GM21423 (cell line): ENCODE measurements around the gene EFHB.
"Not testable (repeated sequence)": the region's sequence is repeated elsewhere in the genome, so short reads cannot be mapped to it uniquely, and the experiment has no call there.

ENCODE experiments used
- ATAC-seq: cut with Tn5 transposase; IDR thresholded peaks from one replicate; pipeline ENCODE4 v1.9.1; 2021; ENCODE audit warnings: mild to moderate bottlenecking, moderate library complexity; ENCODE audit not compliant: unreplicated experiment

EFHB gene

DNA sequence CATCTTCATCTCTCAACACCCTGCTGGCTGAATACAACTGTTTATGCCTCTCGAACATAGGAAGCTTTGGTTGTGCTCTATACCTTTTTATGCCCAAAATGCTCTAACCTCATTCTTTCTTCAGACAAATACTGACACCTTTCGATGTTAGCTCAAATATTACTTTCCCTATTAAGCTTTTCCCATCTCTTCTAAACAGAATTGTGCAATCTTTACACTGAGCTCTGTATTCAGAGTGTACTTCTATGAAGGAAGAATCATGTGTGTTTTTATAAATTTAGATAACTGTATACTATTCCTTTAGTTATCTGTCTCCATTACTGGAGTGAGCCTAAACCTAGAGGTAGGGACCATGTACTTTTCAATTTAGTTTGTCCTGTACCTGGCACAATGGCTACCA, 1.6 kb downstream of the EFHB start:
- ATAC-seq, result no peak

DNA sequence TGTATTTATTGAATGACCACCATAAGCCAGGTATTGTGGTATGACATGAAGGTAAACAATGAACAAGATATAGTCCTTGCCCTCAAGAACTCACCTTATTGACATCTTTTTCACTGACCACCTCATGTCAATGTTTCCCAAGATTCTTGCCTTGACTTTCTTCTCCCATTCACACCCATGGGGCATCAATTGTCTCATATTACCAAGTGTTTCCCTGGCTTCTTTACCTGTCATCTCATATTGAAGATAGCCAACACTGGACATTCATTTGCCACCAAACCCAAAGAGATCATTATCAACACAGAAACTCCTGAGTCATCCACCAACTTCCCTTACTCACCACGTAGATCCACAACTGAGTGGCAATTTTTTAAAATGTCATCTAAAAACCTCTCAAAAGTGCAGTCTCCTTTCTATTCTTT, 2.2 kb downstream of the EFHB start:
- ATAC-seq, result peak; percentile 46

DNA sequence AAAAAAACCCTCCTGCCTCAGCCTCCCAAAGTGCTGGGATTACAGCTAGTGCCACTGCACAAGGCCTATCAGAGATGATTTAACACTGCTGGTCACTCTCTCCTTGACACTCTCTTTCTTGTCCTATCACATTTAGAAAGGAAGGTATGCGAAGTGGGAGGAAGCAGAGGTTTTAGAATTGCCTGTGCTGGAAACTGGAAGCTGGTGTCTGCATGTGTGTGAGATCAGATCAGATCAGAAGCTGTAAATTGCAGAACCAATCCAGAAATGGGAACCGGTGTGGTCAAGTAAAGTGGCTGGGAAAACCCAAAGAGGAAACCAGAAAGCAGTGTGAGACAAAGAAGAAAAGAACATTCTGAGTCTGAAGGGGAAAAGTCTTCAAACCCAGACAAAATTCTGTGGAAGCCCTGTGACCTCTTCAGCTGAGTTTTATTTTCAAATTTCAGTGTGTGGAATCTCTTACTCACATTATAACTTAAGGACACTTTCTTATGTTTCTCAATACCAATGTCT, 2.8 kb downstream of the EFHB start:
- peak; percentile 85 for ATAC-seq

DNA sequence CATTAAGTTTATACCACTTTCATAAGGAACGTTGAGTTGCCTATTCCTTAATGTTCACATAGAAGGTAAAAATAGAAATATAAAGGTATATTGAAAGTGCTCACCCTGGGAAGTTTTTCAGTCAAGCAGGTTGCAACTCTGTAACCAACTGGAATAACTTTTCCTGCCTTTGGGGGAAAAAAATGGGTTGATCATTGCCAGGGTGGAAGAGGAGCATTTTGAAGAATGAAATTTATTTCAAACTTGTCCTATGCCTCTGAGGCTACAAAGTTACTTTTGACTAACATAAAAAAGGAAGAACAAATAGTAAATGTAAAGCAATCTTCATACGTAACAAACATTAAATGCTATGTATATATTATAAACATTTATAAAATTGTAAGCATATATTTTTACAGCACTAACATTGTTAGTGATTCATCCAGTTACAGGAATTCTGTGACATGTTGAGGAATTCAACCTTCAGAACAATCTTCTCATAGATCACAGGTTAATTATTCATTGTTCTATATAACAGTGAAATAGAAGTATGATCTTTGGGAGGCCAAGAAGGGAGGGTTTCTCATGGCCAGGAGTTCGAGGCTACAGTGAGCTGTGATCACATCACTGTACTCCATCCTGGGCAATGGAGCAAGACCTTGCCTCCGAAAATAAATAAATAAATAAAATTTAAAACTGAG, 13.5 kb downstream of the EFHB start:
- no peak for ATAC-seq

DNA sequence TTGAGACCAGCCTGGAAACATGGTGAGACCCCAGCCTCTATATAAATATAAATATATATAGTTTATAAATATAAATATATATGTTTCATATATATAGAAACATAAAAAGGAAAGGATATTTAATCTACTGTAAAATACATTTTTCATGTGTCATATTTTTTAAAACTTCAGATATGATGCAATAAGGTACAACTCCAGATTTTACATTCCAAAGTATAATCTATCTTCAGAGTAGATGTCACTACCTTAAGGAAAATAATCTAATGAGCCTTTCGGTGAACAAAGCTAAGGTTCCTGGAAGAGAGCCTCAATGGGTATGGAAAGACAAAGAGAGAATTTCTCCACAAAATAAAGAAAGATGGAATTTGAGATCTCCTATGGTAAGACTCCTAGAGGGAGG, 16.9 kb downstream of the EFHB start:
- no peak for ATAC-seq

DNA sequence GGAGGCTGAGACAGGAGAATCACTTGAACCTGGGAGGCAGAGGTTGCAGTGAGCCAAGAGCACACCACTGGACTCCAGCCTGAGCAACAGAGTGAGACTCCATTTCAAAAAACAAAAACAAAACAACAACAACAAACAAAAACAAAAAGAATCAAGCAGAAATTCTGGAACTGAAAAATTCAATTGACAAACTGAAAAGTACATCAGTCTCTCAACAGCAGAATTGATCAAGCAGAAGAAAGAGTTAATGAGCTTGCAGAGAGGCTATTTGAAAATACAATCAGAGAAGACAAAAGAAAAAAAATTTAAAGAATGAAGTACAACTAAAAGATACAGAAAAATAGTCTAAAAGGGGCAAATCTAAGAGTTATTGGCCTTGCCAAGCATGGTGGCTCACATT, 22.6 kb downstream of the EFHB start:
- ATAC-seq, result no peak

DNA sequence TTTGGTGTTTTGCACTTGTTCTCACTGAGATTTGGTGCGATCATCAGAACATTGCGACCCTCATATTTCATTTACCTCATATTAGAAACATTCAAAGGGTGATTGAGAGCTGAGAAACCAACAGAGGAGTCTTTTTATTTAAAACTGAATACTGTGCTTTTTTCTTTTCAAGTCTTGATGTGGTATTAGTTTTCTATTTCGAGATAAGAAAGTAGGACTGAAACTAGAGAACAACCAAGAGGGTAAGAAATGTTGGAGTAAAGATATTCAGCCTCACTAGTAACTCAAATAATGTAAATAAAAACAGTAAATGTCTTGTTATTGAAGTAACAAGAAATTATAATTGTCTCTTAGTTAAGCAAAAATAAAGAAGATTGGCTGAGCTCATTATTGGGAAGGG, 26.5 kb downstream of the EFHB start:
- ATAC-seq, result no peak

DNA sequence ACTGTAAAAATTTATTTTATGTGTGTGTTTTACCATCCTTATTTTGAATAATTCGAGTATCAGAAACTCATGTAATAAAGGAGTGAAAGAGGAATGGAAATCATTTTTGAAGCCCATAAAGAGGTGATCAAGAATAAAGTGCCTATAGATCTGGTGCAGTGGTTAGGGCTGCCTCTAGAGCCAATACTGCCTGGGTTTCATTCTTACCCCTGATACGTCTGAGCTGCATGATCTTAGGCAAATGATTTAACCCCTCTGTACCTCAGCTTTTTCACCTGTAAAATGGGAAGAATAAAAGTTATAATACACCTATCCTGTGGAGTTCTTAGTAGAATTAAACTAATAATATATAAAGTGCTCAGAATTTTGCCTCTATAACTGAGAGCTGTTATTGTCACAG, 30.4 kb downstream of the EFHB start:
- ATAC-seq, result no peak

DNA sequence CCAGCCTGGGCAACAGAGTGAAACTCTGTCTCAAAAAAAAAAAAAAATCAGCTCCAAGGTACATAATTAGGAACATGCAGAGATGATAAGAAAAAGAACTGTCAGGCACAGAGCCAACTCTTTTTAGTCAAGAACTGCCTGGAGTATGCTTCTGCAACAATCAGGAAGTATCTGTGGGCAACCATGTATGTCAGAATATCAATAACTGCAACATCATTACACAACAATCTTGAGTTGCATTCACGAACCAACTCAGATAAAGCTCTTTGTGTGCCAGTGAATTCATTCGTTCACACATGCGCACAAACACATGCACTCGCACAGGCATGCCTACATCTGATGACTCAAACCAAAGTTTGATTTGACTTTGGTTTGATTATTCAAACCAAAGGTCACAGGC, 32.1 kb downstream of the EFHB start:
- no peak for ATAC-seq

DNA sequence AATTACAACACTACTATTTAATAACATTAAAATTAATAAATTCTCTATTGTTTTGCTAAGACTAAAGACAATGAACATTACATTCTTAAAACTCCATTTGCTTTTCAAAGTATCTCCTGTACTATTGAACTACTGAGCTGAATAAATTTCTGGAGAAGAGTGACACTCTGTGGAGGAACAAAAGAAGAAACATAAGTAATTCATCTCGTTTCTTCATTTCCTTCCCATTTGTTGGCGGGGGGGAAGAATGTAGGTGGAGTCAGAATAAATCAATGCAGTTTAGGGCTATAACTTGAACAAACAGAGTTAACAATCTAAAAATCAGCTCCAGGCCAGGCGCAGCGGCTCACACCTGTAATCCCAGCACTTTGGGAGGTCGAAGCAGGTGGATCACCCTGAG, 32.7 kb downstream of the EFHB start:
- no peak for ATAC-seq

DNA sequence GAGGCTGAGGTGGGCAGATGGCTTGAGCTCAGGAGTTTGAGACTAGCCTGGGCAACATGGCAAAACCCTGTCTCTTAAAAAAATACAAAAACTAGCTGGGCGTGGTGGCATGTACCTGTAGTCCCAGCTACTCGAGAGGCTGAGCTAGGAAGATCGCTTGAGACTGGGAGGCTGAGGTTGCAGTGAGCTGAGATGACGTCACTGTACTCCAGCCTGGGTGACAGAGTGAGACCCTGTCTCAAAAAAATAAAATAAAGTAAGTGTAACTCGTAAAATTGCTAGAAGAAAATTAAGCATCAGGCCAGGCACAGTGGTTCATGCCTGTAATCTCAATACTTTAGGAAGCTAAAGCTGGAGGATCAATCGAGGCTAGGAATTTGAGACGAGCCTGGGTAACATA, 34.2 kb downstream of the EFHB start:
- ATAC-seq, result not testable (repeated sequence)

DNA sequence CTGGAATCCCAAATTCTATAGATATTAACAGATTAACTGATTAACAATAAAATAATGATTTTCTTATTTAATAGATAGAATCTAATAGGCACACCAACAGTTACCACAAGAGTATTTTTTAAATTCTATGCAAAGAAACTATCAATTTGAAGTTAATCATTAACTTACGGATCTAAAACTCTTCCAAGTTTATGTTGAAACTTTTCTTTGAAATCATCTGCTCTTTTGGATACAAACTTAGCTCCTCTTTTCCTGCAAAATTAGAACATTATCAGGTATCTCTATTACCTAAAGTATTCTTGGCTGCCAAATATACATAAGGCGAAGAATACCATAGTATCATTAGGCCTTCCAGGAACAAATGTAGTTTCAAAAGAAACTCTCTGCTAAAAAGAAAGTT, 34.8 kb downstream of the EFHB start:
- no peak for ATAC-seq

DNA sequence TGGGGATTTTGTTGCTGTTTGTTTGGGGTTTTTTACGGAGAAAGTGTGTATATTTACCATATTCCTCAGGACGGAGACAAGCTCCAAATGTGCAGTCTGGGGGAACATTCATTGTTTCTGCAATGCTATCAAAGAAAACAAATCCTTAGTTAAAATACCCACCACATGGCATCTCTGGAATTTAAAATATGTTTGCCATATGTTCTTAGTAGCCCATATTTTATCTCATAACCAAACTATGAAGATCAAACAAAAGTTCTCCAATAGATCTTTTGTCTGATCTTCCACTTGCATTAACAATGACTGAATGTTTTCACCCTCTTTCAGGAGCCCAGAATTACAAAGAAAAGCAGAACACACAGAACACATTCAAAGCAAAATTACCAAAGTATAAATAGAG, 35.3 kb downstream of the EFHB start:
- ATAC-seq, result no peak

DNA sequence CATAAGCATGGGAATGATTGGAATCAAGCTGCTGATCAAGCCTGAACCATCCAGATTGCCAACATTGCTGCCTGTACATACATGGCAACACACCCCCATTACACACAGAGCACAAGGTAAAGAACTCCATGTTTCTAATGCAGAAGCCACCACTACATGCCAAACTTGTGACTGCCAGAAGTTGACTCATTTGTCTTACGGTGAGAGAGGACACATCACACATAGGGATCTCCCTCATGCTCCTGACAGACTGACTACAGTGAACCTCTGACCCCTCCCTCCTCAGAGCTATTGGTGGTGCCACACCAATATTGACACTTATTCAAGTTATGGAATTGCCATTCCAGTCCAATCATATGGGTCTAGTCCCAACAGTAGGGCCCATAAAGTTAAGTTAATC, 42.3 kb downstream of the EFHB start:
- no peak for ATAC-seq

DNA sequence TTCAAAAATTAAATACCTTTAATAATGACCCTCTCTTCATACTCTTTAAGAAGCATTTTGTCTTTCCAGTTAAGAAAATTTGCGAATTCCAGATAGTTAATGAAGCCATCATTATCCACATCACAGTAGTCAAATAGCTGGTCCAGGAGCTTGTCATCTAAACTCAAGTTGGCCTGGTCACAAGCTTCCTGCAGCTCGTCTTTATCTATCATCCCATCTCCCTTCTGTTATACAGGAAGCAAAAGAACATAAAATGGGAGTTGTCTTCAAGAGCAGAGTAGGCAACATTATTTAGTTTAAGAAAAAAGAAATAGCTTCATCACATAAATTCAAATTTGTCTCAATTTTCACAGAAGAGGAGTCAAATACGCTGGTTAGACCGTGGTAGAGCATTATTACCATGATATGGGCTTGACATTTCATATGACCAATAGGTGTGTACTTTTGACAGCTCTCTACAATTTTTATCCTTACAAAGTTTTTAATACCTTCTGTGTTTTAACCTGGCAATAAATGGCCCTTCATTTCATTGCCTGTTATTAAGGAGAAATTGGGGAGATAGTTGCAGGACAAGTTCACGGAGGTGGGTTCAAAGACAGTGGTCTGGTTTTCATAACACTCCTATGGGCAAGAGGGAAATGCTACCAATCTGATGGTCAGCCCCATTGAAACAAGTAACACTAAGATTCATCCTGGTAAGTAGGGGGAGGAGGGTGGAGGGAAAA, 45.4 kb downstream of the EFHB start:
- no peak for ATAC-seq

DNA sequence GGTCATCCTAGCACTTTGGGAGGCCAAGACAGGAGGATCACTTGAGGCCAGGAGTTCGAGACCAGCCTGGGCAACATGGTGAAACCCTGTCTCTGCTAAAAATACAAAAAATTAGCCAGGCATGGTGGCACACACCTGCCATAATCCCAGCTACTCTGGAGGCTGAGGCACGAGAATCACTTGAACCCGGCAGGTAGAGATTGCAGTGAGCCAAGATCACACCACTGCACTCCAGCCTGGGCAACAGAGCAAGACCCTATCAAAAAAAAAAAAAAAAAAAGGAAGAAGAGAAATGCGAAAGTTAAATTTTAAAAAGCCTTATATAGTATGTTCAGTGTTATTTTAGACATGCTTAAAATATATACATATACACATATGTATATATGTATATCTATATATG, 46.9 kb downstream of the EFHB start:
- not testable (repeated sequence) for ATAC-seq

DNA sequence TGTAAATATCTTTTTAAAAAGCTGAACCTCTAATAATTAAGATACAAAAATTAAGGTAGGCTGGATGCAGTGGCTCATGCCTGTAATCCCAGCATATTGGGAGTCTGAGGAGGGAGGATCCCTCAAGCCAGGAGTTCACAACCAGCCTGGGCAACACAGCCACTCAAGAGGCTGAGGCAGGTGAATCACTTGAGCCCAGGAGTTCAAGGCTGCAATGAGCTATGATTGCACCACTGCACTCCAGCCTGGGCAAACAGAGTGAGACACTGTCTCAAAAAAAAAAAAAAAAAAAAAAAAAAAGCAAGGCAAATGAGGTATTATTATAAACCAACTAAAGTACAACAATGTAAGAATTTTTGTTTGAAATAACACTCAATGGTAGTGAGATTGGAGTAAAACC, 47.6 kb downstream of the EFHB start:
- ATAC-seq, result no peak

DNA sequence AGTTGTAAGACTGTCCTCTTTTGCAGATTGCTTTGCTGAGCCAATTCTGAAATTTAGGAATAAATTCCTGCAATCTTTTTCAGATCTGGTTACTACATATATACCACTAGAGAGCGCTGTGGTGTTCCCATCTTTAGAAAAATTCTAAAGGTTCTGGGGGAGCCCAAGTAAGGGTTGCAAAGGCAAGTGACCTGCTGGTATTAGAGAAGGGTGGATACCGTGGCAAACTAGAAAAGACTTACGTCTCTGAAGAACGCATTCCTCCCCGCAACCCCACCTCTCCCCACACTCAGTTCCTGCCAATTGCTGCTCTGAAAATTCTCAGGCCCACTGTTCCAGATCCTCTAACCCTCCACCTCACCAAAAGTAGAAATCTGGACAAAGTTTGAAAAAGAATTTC, 48.5 kb downstream of the EFHB start:
- ATAC-seq, result no peak

DNA sequence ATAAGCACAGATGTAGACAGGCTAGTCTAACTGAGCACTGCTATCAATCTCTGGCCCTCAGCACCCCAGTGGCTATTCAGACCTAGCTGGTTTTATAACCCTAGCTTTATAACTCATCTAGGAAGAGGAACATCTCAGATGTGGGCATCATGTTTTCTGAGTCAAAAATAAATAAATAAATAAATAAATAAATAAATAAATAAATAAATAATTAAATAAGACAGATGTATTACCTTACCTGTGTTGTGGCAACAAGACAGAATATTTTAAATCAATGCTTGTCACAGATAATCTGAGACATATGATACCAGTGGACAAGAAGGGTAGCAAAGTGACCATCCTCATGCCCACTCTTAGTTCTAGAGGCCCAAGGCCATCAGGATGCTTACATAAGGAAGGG, 52.2 kb downstream of the EFHB start:
- ATAC-seq, result no peak

DNA sequence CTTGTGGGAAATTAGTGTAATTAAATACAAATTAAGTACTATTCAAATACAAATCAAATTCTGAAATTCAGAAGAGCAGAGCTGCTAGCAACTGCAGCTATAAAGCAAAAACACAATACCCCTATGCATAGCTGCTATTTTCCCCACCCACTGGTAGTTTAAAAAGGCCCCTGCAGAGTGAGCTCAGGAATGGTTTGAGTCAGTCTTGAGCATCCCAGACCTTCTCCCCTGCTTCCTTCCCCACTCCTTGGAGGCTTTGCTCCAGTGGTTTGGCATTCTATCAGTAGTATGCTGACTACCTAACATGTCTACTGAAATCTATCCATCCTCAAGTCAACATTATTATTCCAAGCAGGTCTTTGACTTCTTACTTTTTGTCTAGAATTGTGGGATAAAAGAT, 53.0 kb downstream of the EFHB start:
- no peak for ATAC-seq

DNA sequence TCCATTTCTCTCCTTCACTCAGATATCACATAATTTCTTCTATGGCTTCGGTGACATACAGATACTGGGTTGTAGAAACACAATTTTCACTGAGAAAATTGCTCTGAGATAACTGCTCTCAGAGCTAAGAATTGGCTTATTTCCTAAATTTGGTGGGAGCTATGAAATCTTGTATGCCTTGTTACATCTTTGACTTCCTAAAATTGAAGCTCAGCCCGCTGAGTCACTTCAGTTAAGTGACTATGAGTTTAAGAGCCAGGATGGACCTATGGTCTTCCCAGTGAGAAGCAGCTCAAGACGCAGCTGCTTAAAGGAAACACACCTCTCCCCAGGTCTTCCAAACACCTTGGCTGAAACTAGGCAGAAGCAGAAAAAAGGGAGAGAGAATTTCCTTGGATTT, 56.4 kb downstream of the EFHB start:
- no peak for ATAC-seq

DNA sequence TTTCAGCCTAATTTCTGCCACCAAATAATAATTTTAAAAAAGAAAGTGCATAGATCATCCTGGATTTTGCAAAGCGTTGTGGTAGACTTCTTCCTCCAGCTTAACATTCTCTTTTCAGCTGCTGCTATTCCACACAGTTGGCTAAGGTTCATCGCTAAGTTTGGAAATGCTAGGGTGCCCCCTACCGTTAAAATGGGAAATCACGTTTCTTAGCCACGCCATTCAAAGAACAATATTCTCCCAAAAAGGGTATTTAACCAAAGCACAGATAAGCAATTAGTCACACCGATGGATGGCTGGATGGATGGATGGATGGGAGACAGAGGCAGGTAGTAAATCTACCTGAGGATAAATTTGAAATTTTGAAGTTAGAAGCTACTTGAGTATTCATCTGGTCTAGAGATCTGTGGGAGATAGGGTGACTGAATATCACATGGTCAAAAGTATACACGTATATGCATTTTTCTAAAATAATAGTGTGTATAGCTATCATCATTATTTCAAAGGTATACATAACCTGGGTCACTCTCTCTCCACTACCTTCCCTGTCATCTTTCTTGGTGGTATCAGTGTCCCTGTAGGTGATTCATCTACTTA, 67.2 kb downstream of the EFHB start:
- peak; percentile 90 for ATAC-seq
